Tibial nerve (tissue), 3 donors: ENCODE data around the gene NCAM2.

Experiments used
- CTCF ChIP-seq, 5 experiments: fragments of 200-600 bp in 3 of 5; fragments of 450-650 bp in 2 of 5; sonication (generic) in 3 of 5; IDR thresholded peaks; one replicate each; pipeline ENCODE4 v1.5.1; 2016 to 2019; ENCODE audit warnings: antibody characterized with exemption in 5 of 5, mild to moderate bottlenecking in 3 of 5, moderate library complexity in 2 of 5
- POLR2A ChIP-seq, 2 donors: fragments of 450-650 bp; IDR thresholded peaks; one replicate each; pipeline ENCODE4 v1.6.1; 2017; ENCODE audit warnings: antibody characterized with exemption in 2 of 2, mild to moderate bottlenecking in 2 of 2, moderate library complexity in 2 of 2

GRCh38 chr21:21183092-21183491, 184.9 kb downstream of the NCAM2 start:
- TF ChIP-seq CTCF (IDR thresholded peaks at IDR 0.05) (no peak), POLR2A (IDR thresholded peaks at IDR 0.05) (no peak)
